Measurements from ENCODE around the gene GPC6. TPM values are rescaled to one million over a fixed set of nuclear protein-coding genes. Genes with fewer than 3 reads are reported as not detected.

The GPC6 gene
- total RNA-seq, 1 donor from 2014 or later = 16.1 TPM

DNA sequence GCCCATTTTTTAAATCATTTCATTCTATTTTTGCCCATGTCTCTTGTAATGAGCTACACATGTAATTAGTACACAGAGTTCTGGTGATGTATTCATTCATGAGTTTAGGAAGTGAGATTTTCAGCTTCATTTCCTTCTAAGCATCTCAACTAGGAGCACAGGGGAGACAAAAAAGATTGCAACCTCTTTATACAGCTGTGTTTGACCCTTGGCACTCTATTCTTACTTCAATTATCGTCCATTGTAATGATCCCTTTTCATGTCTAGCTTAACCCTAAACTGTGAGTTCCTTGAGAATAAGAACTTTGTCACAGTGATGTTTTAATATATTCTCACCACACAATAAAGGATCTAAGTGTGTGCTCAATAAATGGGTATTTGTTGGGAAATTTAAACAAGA, 67.1 kb downstream of the GPC6 start:
- Mint-ChIP-seq H3K4me3 (ENCODE audit: unreplicated experiment) (no peak overlapping the region), H3K27ac (ENCODE audit: unreplicated experiment) (no peak overlapping the region)
- TF ChIP-seq, protein P1, sequence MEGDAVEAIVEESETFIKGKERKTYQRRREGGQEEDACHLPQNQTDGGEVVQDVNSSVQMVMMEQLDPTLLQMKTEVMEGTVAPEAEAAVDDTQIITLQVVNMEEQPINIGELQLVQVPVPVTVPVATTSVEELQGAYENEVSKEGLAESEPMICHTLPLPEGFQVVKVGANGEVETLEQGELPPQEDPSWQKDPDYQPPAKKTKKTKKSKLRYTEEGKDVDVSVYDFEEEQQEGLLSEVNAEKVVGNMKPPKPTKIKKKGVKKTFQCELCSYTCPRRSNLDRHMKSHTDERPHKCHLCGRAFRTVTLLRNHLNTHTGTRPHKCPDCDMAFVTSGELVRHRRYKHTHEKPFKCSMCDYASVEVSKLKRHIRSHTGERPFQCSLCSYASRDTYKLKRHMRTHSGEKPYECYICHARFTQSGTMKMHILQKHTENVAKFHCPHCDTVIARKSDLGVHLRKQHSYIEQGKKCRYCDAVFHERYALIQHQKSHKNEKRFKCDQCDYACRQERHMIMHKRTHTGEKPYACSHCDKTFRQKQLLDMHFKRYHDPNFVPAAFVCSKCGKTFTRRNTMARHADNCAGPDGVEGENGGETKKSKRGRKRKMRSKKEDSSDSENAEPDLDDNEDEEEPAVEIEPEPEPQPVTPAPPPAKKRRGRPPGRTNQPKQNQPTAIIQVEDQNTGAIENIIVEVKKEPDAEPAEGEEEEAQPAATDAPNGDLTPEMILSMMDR (IDR thresholded peaks at IDR 0.05; ENCODE audit: unreplicated experiment) = no peak

DNA sequence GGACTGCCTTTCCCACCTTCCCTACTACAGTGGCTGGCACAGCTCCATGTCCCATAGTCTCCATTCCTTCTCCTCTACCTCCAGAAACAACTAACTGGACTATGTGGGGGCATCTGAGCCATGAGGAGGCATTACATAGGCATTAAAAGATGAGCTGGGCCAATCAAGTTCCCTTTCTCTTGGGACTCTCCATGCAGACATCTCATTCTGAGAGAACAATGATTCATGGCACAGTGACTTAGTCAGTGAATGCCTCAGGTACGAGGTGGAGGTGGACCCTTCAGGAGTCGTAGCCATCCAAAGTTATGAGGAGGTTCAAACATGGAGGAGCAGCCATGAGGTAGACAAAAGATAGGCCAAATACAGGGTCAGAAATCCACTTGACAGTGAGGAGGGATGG, 70.0 kb downstream of the GPC6 start:
- H3K9me3 Mint-ChIP-seq (ENCODE audit: unreplicated experiment) = no peaks in the 10 kb centered on the region
- H3K4me1 Mint-ChIP-seq (ENCODE audit: unreplicated experiment) = peaks cover 12% of the 10 kb centered on the region
- H3K27me3 Mint-ChIP-seq (ENCODE audit: unreplicated experiment) = no peaks in the 10 kb centered on the region
- H3K4me3 Mint-ChIP-seq (ENCODE audit: unreplicated experiment) = no peak overlapping the region
- TF ChIP-seq, protein P1 (IDR thresholded peaks at IDR 0.05; ENCODE audit: unreplicated experiment) = no peak
- no peak overlapping the region for H3K27ac Mint-ChIP-seq (ENCODE audit: unreplicated experiment)
- H3K36me3 Mint-ChIP-seq (ENCODE audit: low read depth, unreplicated experiment) = no peaks in the 10 kb centered on the region
- no peak for DNase-seq (ENCODE audit: low spot score)

More for the DNA sequence above, 67.1 kb downstream of the GPC6 start:
- no peaks in the 10 kb centered on the region for H3K9me3 Mint-ChIP-seq (ENCODE audit: unreplicated experiment)
- H3K27me3 Mint-ChIP-seq (ENCODE audit: unreplicated experiment) = no peaks in the 10 kb centered on the region
- H3K36me3 Mint-ChIP-seq (ENCODE audit: low read depth, unreplicated experiment) = no peaks in the 10 kb centered on the region
- no peak for DNase-seq (ENCODE audit: low spot score)
- H3K4me1 Mint-ChIP-seq (ENCODE audit: unreplicated experiment) = peaks cover 12% of the 10 kb centered on the region

DNA sequence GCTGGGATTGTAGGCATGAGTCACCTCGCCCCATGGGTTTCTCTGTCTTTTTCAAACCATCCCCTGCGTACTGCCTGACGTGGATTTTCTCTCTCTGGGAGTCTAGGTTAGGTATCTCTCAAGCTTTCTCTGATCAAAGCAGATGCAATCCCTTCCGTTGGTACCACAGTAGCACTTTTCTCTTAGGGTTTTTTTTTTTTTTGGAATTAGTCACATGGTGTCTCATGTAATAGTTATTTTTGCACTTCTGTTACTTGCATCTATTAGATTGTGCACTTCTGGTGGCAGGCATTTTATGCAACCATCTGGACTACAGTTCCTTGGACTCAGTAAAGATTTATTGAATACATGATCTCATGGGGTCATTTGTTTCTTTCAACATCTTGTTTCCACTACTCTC, 72.1 kb downstream of the GPC6 start:
- Mint-ChIP-seq H3K4me1 (ENCODE audit: unreplicated experiment) (peaks cover 9% of the 10 kb centered on the region), H3K9me3 (ENCODE audit: unreplicated experiment) (no peaks in the 10 kb centered on the region), H3K4me3 (ENCODE audit: unreplicated experiment) (no peak overlapping the region), H3K36me3 (ENCODE audit: low read depth, unreplicated experiment) (no peaks in the 10 kb centered on the region), H3K27me3 (ENCODE audit: unreplicated experiment) (no peaks in the 10 kb centered on the region), H3K27ac (ENCODE audit: unreplicated experiment) (no peak overlapping the region)
- TF ChIP-seq, protein P1 (IDR thresholded peaks at IDR 0.05; ENCODE audit: unreplicated experiment) = no peak
- DNase-seq (ENCODE audit: low spot score) = no peak

DNA sequence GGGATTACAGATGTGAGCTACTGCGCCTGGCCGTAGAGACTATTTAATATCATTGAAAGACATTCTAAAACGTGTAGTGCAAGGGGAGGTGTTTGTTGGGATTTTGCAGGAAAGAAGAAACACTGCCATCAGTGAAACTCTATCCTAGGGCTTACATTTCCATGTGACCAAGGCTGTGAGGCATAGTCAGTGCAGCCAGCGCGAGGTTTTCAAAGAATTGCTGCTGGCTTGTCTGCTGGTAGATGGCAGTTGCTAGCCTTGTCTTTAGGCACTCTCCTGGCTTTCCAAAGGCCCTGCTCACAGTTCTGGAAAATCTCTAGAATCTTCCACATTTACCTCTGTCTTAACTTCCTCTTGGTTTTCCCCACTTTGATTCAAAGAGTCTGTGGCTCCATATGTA, 77.5 kb downstream of the GPC6 start:
- Mint-ChIP-seq H3K9me3 (ENCODE audit: unreplicated experiment) (no peaks in the 10 kb centered on the region), H3K4me3 (ENCODE audit: unreplicated experiment) (no peak overlapping the region), H3K4me1 (ENCODE audit: unreplicated experiment) (peaks cover 3% of the 10 kb centered on the region), H3K36me3 (ENCODE audit: low read depth, unreplicated experiment) (no peaks in the 10 kb centered on the region), H3K27me3 (ENCODE audit: unreplicated experiment) (no peaks in the 10 kb centered on the region), H3K27ac (ENCODE audit: unreplicated experiment) (no peak overlapping the region)
- no peak for DNase-seq (ENCODE audit: low spot score)
- TF ChIP-seq, protein P1 (IDR thresholded peaks at IDR 0.05; ENCODE audit: unreplicated experiment) = no peak

DNA sequence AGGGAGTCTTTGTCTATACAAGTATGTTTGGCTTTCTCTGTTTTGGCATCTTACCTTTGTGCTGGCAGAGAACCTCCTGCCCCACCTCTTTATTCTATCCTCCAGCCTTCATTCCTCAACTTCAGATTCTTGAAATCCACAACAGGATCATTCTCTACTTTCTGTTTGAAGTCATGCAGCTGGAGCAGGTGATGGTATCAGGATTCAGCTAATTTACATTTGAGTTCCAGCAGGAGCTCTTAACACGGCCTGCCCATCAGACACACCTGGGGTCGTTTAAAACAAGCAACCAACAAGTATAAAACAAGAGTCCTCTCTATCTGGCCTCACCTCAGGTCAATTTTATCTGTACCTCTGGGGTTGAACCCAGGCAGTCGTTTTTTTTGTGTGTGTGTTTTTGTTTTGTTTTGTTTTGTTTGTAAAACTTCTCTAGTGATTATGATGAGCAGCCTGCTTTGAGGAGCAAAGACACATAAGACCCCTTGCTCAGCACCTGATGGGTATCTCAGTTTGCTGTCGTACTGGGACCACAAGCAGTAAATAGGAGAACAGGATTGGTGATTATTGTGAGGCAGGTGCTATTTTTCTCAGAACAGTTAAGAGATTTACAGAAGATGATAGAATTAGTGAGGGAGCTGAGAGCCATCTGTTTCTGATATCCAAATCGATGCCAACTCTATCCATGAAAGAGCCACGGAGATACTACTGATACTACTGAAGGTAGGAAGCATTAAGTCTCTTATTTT, 78.4 kb downstream of the GPC6 start:
- H3K27ac Mint-ChIP-seq (ENCODE audit: unreplicated experiment) = no peak overlapping the region
- DNase-seq (ENCODE audit: low spot score) = no peak
- H3K4me3 Mint-ChIP-seq (ENCODE audit: unreplicated experiment) = no peak overlapping the region
- H3K4me1 Mint-ChIP-seq (ENCODE audit: unreplicated experiment) = peaks cover 8% of the 10 kb centered on the region
- no peaks in the 10 kb centered on the region for H3K36me3 Mint-ChIP-seq (ENCODE audit: low read depth, unreplicated experiment)
- H3K9me3 Mint-ChIP-seq (ENCODE audit: unreplicated experiment) = no peaks in the 10 kb centered on the region
- TF ChIP-seq, protein P1 (IDR thresholded peaks at IDR 0.05; ENCODE audit: unreplicated experiment) = no peak
- H3K27me3 Mint-ChIP-seq (ENCODE audit: unreplicated experiment) = no peaks in the 10 kb centered on the region

Measured in endothelial cell (in vitro differentiated cells).